HuH-7.5 (cell line): ENCODE results near the gene ZBTB17.
A peak's percentile ranks its signal among the peaks of the same experiment; 100 is the strongest.
"Not testable (repeated sequence)": the region's sequence is repeated elsewhere in the genome, so short reads cannot be mapped to it uniquely, and the experiment has no call there.

Experiments
- DNase-seq: peaks from one replicate; pipeline ENCODE4 v3.0.0; 2011; ENCODE audit warnings: low spot score

The ZBTB17 gene

DNA sequence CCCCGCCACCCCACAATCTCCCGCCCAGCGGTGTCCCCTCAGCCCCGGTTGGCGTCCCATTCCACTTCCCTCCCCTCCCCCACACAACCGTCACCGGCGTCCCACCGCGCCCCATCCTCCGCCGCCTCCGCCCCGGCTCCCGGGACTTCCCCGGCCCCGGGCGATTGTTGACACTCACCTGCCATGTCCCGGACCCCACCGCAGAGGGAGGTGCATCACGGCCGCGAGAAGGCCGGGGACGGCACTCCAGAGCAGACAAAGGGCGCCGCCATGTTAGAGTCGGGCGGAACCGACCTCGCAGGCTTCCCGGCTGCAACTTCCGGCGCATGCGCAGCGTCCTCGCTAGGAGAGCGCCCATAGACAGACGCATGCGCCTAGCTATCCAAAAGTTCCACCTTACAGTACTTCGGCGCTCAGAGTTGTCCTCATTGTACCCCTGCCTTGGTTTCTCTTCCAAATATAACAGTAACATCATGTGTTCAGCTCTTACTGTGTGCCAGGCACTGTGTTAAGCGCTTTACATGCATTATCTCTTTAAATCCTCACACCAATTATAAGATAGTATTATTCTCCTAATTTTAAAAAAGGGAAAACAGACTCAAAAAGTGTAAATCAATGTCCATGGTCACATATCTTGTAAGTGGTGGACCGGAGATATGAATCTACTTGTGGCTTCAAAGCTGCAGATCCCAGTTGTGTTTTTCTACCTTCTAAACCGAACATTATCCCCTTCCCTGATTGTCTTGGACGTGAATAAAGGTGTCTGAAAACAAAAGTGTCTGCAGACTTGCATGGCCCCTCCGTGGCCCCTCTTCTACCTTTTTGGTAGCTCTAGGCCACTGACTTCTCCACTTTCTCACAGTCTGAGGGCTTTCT is at the start of gene ZBTB17:
ZBTB17 (minus strand) TSS at position 297 of the 876 bp plus-strand sequence. CDS start 27,606 bp downstream, outside the sequence.
- peak; percentile 93 for DNase-seq

DNA sequence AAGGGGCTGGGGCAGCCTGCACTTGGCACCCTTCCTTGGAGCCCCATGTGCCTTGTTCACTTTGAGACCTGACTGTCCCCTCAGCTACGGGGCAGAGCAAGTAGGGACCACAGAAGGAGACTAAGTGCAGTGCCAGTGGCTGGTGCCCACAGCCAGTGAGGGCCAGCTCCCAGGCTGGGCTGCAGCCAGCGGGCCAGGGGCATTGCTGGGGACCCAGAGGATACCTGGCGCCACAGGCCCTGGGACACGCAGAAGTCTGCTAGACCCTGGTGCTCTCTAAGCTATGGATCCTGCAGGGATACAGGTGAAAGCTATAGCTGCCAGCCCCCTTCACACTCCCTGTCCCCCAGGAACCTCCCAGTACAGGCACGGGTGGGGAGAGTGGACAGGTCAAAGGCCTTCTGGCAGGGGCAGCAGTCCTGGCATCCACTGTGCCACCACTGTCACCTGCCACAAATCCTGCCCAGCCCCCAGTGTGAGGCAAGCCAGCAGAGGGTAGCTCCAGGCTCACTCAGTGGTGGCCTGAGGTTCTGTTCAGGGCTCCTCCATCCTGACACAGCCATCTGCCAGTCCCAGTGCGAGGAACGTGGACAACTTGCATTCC is 47.3 kb upstream of the ZBTB17 start:
- DNase-seq: no peak

- no peak for DNase-seq
Observed at GRCh38 chr1:16022393-16022792, 46.5 kb upstream of the ZBTB17 start.

DNA sequence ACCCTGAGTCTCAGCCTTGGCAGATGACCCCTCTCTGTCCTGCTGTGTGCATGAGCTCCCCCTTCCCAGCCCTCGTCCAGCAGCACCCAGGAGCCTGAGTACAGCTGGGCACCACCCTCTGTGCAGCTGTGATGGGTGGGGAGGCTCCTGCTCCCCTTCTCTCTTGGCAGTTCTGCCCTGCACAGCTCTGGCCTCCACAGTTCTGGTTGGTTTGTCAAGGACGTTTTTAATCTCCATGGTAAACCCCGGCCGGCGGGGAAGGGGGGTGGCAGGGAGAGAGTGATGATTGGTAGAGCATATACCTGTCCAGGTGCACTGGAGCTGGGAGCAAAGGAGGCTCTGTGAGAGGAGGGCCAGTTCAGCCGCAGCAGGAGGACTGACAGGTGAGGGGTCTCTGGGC is 45.8 kb upstream of the ZBTB17 start, which contains the start of gene CLCNKA:
CLCNKA (plus strand) TSS at position 356 of the 400 bp plus-strand sequence. CDS start 584 bp downstream, outside the sequence.
- no peak for DNase-seq

DNA sequence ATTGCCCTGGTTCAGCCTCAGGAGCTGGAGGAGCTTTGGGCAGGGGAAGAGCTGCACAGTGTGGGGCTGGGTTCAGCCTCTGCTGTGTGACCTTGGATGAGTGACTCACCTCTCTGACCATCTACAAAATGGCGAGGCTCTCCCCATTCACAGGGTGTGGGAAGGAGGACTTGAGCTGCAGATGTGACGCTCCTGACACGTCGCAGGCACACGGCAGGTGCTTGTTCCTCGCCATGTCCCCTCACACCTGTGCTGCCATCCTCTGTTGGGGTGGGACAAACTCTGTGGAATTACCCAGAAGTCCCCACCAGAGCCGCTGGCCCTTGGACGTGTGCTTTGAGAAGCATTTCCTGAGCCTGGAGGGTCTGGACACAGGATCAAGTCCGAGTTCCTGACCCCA is 45.0 kb upstream of the ZBTB17 start:
- not testable (repeated sequence) for DNase-seq

GRCh38 chr1:16020325-16020724 is 44.4 kb upstream of the ZBTB17 start:
- DNase-seq: no peak

DNA sequence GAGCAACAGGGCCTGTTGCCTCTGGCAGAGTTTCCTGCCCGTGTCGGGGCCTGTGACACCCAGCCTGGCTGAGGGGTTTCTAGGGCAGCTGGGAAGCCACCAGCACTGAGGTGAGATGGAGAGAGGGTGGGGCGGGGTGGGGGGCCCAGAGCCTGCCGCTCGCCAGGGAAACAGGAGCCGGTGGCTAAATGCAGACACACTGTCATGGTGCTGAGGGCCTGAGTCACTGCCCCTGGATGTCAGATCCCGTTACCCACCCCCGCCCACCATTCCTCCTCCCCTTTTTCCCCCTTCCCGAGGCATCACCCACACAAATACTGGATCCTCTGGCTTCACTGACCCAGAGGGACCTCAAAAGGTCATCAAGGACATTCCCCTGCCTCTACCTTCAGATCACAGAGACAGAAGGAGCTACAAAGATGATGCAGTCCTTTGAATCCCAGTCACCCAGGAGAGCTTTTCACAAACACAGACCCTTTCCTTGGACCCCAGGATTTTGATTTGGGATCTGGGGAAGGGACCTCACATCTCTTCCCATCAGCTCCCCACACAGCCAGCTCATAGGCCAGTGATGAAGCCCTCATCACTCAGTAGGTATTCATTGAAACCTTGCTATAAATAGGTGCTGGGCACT is 43.9 kb upstream of the ZBTB17 start:
- DNase-seq: no peak

DNA sequence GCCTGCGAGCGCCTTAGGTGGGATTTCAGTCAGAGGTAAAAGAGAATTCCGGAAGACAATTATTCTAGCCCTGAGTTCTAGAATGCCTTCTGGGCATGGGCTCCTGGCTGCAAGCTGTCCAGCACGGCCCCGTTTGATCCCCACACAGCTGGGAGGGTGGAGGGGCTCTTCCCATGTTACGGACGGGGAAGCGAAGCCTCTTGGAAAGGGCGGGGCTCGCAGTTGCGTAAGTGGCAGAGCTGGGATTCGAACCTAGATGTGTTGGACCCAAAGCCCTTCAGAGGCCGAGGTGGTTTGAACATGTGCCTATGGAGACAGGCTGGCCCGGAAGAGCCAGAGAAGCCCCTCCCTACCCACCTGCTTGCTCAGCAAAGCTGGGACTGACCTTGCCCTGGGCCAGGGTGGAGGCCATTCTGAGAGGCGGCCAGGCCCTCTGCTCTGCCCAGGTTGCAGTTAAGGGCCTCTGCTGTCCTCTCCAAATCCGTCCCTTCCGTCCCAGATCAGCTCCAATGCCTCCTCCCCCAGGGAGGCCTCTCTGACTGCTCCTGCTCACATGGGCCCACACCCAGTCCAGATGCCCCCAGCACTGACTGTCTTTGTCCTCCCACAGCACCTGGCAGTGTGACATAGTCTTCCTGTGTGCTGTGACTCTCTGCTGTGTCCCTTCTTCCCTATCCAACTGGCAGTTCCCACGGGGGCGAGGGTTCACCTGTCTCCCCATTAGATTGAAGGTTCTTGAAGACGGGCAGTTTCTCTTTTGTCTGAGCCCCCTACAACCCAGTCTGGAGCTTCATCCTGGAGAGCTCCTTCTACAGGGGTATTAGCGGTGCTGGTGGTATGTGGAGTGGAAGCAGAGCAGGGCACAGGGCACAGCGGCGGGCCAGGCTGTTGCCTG is 43.1 kb upstream of the ZBTB17 start:
- no peak for DNase-seq

- no peak for DNase-seq
Observed at GRCh38 chr1:16018308-16018707, 42.4 kb upstream of the ZBTB17 start.

DNA sequence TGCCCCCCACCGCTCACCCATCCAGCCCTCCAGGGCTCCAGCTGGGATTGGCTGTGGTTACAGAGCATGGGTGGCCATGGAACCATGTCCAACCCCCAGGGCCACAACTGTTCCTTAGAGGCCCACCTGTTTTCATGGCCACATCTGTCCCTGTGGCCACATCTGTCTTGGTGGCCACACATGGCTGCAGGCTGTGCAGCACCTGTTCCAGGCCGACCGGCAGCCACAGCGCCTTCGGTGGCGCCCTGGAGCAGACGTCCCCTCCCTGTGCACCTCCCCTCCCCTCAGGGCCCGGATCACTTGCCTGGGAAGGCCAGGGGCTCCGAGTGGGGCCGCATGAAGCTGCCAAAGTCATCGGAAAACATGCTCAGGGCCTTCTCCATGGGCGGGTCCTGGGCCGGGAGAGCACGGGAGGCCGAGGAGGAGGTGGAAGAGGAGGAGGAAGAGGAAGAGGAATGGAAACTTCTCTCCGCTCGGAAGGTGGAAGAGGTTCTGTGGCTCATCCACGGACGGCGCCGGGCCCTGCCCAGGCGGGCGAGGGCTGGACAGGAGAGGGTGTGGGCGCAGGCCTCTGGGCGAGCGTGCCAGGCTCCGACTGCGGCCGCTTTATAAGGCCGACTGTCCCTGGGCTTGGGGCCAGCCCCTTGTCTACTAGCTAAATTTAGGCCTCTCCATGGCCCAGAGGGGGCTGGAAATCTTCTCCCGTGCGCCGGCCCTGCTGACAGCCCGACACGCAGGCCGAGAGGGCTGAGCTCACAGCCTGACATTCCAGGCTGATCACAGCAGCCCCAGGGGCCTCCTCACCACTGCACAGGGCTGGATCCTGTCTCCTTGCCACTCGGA is 41.8 kb upstream of the ZBTB17 start, which contains the start of gene HSPB7:
HSPB7 (minus strand) TSS at position 583 of the 843 bp plus-strand sequence; CDS start at position 503, 80 bp downstream.
- DNase-seq: no peak

DNA sequence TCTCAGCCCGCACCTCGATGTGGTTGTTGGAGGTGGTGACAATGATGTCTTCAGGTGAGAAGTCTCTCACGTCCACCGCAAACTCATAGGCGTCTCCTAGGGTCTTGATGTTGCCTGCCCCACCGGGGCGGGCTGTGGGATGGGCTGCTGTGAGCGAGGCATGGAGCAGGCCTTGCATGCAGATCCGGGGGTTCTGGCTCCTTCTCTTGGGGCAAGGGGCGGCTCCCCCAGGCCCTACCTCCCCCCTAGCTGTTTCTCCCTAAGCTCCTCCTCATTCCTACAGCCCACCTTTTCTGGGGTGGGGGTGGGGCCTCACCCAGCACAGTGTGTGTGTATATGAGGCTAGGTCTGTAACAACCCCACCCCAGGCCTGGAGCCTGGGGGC is 41.2 kb upstream of the ZBTB17 start:
- no peak for DNase-seq

GRCh38 chr1:16015960-16016901 is 40.3 kb upstream of the ZBTB17 start:
- no peak for DNase-seq

DNA sequence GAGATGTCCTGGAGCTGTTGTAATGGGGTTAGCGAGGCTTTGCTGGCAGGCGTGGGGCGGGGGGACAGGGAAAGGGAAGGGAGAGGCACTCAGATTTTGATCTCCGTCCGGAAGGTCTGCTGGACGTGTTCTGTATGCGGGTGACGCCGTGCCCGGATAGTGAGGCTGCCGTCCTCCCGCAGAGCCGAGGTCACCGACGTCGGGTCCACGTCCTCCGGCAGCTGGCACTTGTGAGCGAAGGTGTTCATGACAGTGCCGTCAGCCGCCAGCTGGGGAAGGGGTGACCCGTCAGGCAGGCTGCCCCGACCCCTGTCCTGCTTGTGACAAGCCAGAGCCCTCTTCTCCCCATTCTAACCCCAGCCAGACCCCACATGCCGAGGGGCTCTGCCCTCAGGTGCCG is 39.6 kb upstream of the ZBTB17 start:
- no peak for DNase-seq

- no peak for DNase-seq
Observed at GRCh38 chr1:16014509-16015482, 38.9 kb upstream of the ZBTB17 start.

- DNase-seq: no peak
Observed at GRCh38 chr1:16013908-16014258, 38.0 kb upstream of the ZBTB17 start.

- peak; percentile 82 for DNase-seq
Observed at GRCh38 chr1:16013220-16013907, 37.5 kb upstream of the ZBTB17 start.

DNA sequence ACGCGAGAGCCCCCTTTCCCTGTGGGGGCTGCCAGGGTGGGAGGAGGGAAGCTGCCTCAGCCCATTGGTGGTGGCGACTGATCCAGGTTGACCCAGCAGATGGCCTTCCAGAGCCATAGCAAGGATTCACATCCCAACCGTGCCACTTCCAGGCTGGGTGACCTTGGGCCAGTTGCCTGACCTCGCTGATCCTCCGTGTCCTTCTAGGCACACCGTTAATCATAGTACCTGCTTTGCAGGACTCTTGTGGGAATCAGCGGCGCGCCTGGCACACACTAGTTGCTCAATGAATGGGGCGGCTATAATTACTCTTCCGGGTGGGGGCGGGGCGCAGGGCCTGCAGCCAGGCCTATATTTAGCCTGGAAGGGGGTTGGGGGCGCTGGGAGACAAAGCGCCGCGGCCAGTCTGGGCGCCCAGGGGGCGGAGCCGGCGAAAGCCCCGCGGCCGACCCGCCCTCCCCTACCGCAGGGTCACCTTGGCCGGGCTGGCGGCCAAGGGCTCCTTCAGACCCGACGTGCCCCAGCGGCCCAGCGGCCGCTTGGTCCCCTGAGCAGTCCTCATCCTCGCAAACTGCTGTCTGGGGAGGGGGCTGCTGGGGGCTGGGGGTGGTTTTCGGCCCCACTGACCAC is 36.8 kb upstream of the ZBTB17 start:
- DNase-seq: peak; percentile 92
